GM19035 (cell line): ENCODE data around the gene WNT3.

Experiments
- ATAC-seq: cut with Tn5 transposase; IDR thresholded peaks from one replicate; pipeline ENCODE4 v1.9.1; 2021; ENCODE audit not compliant: unreplicated experiment

The WNT3 gene

GRCh38 chr17:46789610-46790009 is 28.9 kb downstream of the WNT3 start:
- no peak for ATAC-seq

DNA sequence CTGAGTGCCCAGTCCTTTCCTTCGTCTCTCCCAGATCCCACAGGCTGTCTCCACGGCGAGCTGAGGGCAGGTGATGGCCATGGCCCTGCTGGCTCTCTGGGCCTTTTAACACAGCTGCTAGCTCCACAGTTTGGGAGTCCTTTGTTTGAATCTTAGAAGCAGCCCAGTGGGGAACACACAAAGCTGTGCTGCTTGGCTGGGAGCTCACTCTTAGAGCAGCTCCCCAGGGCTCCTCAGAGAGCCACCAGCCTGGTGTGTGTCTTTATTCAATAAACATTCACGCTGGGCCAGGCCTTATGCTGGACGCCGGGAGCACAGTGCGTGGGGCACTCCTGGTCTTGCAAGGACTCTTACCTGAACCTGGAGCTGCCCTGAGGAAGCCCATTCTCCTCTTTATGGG is 29.7 kb downstream of the WNT3 start:
- no peak for ATAC-seq

GRCh38 chr17:46788300-46788699 is 30.2 kb downstream of the WNT3 start:
- no peak for ATAC-seq

DNA sequence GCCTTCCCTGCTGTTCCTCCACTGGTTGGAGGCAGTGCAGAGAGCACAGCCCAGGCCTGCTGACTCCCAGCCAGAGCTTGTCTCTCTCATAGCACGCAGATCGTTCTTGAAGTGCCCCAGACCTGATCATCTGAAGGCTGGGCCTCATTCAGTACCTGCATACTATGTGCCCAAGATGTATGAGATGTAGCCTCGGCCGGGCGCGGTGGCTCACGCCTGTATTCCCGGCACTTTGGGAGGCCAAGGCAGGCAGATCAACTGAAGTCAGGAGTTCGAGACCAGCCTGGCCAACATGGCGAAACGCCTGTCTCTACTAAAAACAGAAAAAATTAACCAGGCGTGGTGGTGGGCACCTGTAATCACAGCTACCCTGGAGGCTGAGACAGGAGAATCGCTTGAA is 31.0 kb downstream of the WNT3 start:
- ATAC-seq = no peak

GRCh38 chr17:46785696-46786095 is 32.8 kb downstream of the WNT3 start:
- ATAC-seq = no peak

DNA sequence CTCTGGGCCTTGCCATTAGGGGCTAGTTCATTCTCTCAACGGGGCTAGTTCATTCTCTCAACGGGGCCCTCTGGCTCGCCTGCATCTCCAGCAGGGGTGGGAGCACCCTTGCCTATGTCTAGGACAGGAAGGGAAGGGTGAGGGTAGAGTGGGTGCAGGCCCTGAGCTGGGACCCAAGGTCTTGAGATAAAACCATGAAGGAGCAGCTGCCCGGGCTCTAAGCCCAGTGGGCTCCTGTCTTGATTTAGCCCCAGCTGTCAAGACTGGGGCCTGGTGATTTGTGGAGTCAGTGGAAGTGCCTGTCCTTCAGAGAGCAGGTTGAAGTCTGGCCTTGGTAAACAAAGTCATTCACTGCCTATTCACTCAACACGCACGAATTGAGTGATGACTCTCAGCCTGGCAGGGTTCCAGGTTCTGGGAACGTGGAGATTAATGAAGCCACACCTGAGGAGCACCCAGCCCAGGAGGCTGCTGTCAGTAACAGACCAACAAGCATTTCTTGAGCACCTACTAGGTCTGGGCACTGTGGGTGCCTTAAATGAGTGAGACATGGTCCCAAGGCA is 35.4 kb downstream of the WNT3 start:
- ATAC-seq = no peak

- no peak for ATAC-seq
Observed at GRCh38 chr17:46782250-46782953, 36.1 kb downstream of the WNT3 start.

- ATAC-seq = no peak
Observed at GRCh38 chr17:46780003-46780373, 38.5 kb downstream of the WNT3 start.

DNA sequence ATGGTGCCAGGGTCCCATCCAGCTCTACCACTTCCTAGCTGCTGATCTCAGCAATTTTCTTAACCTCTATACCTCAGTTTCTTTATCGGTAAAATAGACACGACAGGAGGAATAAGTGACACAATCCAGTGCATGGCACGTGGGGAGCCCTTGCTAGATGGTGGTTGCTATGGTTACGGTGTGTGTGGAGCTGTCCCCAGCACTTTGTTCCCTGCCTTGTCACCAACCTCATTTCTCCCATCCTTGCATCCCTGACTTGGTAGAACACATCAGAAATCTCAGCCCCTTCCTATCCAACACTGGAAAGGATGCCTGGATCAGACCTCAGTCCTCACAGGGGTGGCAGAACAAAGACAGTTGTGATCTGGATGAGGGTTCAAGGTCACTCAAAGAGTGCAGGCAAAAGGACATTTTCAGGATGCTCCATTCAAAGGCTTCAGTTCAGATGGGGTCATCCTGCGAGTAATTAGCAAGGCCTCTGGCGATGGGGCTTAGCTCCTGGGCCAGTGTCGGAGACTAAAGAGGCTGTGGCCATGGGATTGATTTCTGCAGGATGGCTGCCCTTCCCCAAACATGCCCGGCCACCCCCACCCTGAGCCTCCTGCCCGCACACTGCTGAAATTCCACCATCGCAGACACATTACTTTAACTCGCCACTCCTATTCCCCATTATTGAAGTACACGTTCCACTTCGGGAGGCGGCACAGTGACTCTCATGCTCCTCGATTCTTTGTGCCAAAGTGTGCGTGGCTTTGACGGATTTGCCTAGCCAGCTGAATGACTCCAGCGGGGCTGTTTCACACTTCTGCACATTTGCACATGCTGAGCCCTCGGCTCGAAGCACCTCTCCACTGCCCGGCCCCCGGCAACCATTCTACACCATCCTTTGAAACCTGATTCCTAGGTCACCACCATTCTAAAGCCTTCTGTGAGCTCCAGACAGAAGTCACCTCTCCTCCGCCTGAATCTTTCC is 40.3 kb downstream of the WNT3 start:
- ATAC-seq = no peak

DNA sequence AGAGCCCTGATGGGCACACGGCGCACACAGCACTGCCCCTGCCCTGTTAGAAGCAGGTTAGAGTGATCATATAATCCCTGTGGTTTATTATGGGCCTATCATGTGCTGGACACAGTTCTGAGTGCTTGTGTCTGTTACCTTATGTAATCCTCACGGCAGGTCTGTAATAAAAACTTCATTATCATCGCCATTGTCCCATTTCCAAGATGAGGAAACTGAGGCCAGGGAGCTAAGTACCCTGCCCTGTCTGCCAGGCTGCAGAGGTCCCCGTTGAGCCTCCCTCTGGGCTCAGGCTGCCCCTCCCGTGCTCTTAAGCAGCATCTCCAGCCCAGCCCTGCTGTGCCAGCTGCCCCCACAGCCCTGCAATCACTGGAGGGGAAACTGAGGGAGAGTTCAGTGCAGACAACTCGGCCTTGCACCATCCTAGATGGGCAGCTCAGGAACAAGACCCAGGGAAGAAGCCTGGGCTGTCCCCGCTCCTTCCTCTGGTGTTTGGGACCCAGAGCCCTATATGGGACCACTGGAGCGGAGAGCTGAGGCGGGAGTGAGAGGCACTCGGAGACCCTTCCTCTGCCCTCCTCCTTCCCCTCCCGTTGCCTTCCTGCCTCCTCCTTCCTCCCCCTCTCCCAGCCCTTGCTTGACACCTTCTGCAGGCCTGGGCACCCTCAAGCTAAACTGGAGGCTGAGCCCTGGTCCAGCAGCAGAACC is 42.0 kb downstream of the WNT3 start:
- ATAC-seq = no peak

DNA sequence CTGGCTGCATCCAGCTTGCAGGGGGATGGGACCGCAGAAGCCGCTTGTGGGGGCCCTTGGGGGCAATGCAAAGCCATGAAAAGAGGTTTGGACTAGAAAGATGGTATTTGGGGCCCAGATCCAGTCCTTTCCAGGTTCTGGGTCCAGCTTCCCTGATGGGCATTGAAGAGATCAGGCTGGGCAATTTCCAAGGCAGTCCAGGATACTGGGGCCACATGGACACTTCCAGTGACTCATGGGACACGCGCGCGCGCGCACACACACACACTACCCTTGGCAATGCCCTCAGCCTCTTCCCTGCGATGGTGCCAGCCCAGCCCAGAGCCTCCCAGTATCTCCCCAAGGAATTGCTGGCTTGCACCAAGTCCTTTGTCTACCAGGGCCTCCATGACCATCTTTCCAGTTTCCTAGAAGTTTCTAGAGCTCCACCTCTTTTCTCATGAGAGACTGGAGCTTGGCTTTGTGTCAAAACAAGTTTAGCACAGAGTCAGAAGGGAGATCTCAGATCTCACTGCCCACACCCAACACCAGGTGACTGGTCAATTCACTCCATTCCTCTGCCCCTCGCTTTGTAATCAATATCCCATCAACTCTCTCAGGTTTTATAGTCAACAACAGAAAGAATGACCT is 44.3 kb downstream of the WNT3 start:
- ATAC-seq = no peak

- no peak for ATAC-seq
Observed at GRCh38 chr17:46773676-46774075, 44.8 kb downstream of the WNT3 start.

GRCh38 chr17:46773221-46773605 is 45.3 kb downstream of the WNT3 start:
- no peak for ATAC-seq

DNA sequence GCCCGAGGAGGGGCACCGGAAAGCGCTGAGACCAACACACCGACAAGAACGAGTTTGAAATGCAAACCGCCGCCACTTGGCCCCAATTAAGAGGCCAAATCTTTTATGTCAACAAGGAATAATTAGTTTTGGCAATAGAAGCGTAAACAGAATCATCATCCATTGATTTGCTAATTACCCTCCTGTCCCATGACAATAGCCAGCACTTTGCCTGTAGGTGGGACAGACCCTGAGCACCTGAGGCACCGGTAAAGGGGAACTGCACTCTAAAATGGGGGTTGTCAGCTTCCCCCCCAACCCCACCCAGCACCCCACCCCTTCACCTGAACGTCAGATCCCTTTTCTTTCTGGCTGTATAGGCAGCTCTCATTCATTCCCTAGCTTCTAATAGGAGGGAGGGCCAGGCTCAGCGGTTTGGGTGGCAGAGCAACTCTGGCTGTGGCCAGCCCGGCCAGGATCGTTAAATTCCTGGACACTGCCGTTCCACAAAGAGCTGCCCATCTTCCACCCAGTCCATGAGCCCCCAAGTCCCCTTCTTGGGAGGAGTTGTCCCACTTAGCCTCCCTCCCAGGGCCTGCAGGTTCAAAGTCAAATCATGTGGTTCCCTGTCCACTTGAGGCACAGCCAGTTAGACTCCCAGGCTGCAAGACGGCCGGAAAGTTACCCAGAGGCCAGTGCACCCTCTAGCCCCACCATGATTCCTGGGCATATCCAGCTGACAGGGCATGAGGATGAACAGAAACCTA is 45.8 kb downstream of the WNT3 start:
- ATAC-seq = no peak

- no peak for ATAC-seq
Observed at GRCh38 chr17:46771561-46772474, 46.7 kb downstream of the WNT3 start.

GRCh38 chr17:46770818-46771560 is 47.5 kb downstream of the WNT3 start:
- no peak for ATAC-seq

GRCh38 chr17:46770439-46770817 is 48.1 kb downstream of the WNT3 start:
- ATAC-seq = no peak
